ENCODE measurements around the gene GAPDHS.

The GAPDHS gene

GRCh38 chr19:35533201-35533821 is at the start of gene GAPDHS:
GAPDHS (plus strand) TSS chr19:35533456; CDS start chr19:35533528, 72 bp downstream.
- no peak within 1 kb of the TSS for H3K4me3 ChIP-seq (ENCODE audit: low read length)
- TF ChIP-seq ZNF274 (IDR thresholded peaks at IDR 0.05; ENCODE audit: low read depth, low read length), result no peak

- TF ChIP-seq ZNF274 (IDR thresholded peaks at IDR 0.05; ENCODE audit: low read depth, low read length), result no peak
- no peak overlapping the region for H3K4me3 ChIP-seq (ENCODE audit: low read length)
Measured at GRCh38 chr19:35484252-35485036, 48.8 kb upstream of the GAPDHS start.

- no peak for TF ChIP-seq ZNF274 (IDR thresholded peaks at IDR 0.05; ENCODE audit: low read depth, low read length)
- no peak overlapping the region for H3K4me3 ChIP-seq (ENCODE audit: low read length)
Measured at GRCh38 chr19:35486268-35486708, 47.0 kb upstream of the GAPDHS start.

- TF ChIP-seq ZNF274 (IDR thresholded peaks at IDR 0.05; ENCODE audit: low read depth, low read length), result no peak
- no peak overlapping the region for H3K4me3 ChIP-seq (ENCODE audit: low read length)
Measured at GRCh38 chr19:35487656-35488182, 45.5 kb upstream of the GAPDHS start.

- TF ChIP-seq ZNF274 (IDR thresholded peaks at IDR 0.05; ENCODE audit: low read depth, low read length), result no peak
- H3K4me3 ChIP-seq (ENCODE audit: low read length), result no peak overlapping the region
Measured at GRCh38 chr19:35488677-35489076, 44.6 kb upstream of the GAPDHS start.

GRCh38 chr19:35490364-35490763 is 42.9 kb upstream of the GAPDHS start, which contains the start of gene KRTDAP:
KRTDAP (minus strand) TSS chr19:35490464; CDS start chr19:35490442, 22 bp downstream.
- TF ChIP-seq ZNF274 (IDR thresholded peaks at IDR 0.05; ENCODE audit: low read depth, low read length), result no peak
- no peak within 1 kb of the TSS for H3K4me3 ChIP-seq (ENCODE audit: low read length)

- TF ChIP-seq ZNF274 (IDR thresholded peaks at IDR 0.05; ENCODE audit: low read depth, low read length), result no peak
- no peak overlapping the region for H3K4me3 ChIP-seq (ENCODE audit: low read length)
Measured at GRCh38 chr19:35491836-35492360, 41.4 kb upstream of the GAPDHS start.

GRCh38 chr19:35493971-35494370 is 39.3 kb upstream of the GAPDHS start:
- no peak overlapping the region for H3K4me3 ChIP-seq (ENCODE audit: low read length)
- no peak for TF ChIP-seq ZNF274 (IDR thresholded peaks at IDR 0.05; ENCODE audit: low read depth, low read length)

- H3K4me3 ChIP-seq (ENCODE audit: low read length), result no peak overlapping the region
- no peak for TF ChIP-seq ZNF274 (IDR thresholded peaks at IDR 0.05; ENCODE audit: low read depth, low read length)
Measured at GRCh38 chr19:35495107-35496064, 37.9 kb upstream of the GAPDHS start.

- H3K4me3 ChIP-seq (ENCODE audit: low read length), result no peak overlapping the region
- no peak for TF ChIP-seq ZNF274 (IDR thresholded peaks at IDR 0.05; ENCODE audit: low read depth, low read length)
Measured at GRCh38 chr19:35497406-35497805, 35.9 kb upstream of the GAPDHS start.

GRCh38 chr19:35498220-35498619 is 35.0 kb upstream of the GAPDHS start:
- H3K4me3 ChIP-seq (ENCODE audit: low read length), result no peak overlapping the region
- no peak for TF ChIP-seq ZNF274 (IDR thresholded peaks at IDR 0.05; ENCODE audit: low read depth, low read length)

- TF ChIP-seq ZNF274 (IDR thresholded peaks at IDR 0.05; ENCODE audit: low read depth, low read length), result no peak
- H3K4me3 ChIP-seq (ENCODE audit: low read length), result no peak overlapping the region
Measured at GRCh38 chr19:35498984-35499527, 34.2 kb upstream of the GAPDHS start.

GRCh38 chr19:35500611-35501010 is 32.6 kb upstream of the GAPDHS start:
- H3K4me3 ChIP-seq (ENCODE audit: low read length), result no peak overlapping the region
- TF ChIP-seq ZNF274 (IDR thresholded peaks at IDR 0.05; ENCODE audit: low read depth, low read length), result no peak

Measured in GM08714 (cell line).